HFF-Myc (cell line): ENCODE results near the gene GPR137B.

ENCODE experiments used
- DNase-seq: peaks from one replicate; pipeline ENCODE4 v3.0.0-alpha.2; 2011; ENCODE audit warnings: low read depth; ENCODE audit errors: extremely low read depth
- H3K4me3 ChIP-seq: replicated peaks from 2 replicates; pipeline ENCODE4 v1.5.1; 2011; ENCODE audit warnings: low read depth, mild to moderate bottlenecking, control low read depth, low read length
- TF ChIP-seq, protein P1 (sequence below): IDR thresholded peaks from 2 replicates; pipeline ENCODE4 v1.5.1; 2012; ENCODE audit warnings: mild to moderate bottlenecking, low read depth, low read length, control low read depth; ENCODE audit errors: missing control alignments

The GPR137B gene

DNA sequence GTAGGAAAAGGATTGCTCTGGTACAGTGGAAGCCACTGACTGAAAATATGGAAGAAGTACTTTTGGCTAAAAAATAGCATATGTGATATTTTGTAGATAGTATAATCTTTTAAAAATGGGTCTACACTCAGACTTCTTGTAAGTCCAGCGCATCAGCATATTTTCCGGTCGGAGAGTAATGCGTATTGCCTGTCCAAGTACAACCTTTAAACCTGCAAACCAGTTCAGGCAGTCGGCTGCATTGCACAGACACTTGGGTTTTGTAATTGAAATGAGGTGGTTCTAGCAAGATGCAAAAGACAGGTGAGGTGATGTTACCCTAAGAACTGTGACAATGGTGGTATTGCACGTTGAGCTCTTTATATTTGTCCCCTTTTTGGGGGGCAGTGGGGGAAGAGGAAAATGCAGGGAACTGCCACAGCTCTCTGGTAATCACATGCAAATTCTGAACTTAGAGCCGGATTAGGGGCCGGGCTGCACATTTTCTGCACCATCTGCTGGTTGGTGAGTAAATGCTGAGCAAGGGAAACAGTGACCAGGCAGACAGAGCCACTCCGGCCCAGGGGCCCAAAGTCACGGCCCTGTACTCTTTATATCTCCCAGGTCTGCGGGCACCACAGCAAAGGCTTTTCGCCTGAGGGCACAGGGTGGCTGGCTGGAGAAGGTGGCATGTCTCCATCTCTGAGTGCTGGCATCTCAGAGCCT is 2.3 kb downstream of the GPR137B start:
- H3K4me3 ChIP-seq, result no peak overlapping the region
- DNase-seq, result no peak
- TF ChIP-seq, protein P1, sequence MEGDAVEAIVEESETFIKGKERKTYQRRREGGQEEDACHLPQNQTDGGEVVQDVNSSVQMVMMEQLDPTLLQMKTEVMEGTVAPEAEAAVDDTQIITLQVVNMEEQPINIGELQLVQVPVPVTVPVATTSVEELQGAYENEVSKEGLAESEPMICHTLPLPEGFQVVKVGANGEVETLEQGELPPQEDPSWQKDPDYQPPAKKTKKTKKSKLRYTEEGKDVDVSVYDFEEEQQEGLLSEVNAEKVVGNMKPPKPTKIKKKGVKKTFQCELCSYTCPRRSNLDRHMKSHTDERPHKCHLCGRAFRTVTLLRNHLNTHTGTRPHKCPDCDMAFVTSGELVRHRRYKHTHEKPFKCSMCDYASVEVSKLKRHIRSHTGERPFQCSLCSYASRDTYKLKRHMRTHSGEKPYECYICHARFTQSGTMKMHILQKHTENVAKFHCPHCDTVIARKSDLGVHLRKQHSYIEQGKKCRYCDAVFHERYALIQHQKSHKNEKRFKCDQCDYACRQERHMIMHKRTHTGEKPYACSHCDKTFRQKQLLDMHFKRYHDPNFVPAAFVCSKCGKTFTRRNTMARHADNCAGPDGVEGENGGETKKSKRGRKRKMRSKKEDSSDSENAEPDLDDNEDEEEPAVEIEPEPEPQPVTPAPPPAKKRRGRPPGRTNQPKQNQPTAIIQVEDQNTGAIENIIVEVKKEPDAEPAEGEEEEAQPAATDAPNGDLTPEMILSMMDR, result no peak

DNA sequence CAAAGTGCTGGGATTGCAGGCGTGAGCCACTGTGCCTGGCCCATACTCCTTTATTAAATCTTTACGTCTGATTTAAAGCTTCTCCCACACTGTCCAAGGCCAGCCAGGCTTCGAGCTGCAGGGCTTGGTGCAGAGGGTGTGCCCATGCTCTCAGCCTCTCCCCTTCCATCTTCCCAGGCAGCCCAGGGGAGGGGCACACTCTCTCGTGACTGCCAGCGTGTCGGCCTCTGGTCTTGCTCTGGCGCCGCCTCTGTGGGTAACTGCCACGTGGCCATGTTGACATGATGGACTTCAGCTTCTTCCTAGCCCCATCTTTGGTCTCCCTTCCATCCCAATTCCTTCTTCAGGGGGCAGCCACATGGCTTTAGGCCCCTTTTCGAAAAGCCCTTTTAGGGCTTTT is 4.7 kb downstream of the GPR137B start:
- DNase-seq, result no peak
- TF ChIP-seq, protein P1, result no peak
- no peak overlapping the region for H3K4me3 ChIP-seq

DNA sequence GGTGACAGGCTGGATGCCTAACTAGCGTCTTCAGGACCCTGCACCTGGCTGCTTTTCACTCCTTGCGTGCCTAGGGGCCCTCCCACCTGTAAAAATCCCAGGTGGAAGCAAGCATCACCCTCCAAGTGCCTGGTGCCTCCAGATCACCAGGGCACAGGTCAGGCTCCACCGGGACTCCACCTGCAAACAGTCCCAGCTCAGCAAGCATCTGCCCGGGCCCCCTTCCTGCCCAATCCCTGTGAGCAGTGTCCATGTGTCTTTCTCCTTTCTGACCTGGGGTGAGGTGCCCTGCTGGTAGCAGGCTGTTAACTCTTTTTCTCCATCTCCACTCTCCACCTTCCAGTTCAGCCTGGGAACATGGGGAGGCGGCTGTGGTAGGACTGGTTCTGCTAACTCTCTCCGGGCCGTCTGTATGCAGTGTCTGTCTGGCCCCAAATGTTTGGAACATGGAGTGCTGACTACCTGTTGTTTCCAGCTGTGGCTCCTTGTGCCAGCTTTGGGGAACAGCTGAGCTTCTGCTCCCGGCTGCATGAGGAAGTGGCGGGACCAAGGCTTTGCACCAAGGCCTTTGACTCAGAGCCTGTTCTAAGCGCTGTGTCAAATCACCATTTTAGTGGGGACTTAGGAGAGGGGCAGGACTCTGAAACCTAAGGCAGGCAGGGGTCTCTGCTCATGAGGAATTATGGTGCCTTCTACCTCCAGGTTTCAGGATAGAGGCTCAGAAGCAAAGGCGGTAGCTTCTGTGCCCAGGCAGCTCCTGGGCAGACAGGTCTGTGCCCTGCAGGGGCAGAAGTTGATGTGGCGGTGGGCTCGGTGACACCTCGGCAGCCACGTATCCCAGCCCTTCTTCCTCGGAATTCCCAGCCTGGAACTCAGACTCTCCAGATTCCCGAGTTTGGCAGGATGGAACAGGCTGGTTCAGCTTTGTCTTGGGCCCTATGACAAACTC is 5.5 kb downstream of the GPR137B start:
- H3K4me3 ChIP-seq, result no peak overlapping the region
- DNase-seq, result no peak
- TF ChIP-seq, protein P1, result no peak

- H3K4me3 ChIP-seq, result no peak overlapping the region
- TF ChIP-seq, protein P1, result no peak
- no peak for DNase-seq
These were observed 6.1 kb downstream of the GPR137B start for GRCh38 chr1:236148470-236148845.

GRCh38 chr1:236149003-236149595 is 6.8 kb downstream of the GPR137B start:
- TF ChIP-seq, protein P1, result no peak
- DNase-seq, result no peak
- H3K4me3 ChIP-seq, result no peak overlapping the region

GRCh38 chr1:236149696-236150228 is 7.4 kb downstream of the GPR137B start:
- DNase-seq, result no peak
- H3K4me3 ChIP-seq, result no peak overlapping the region
- TF ChIP-seq, protein P1, result no peak
